Measurements from ENCODE around the gene MYH11.
"Not testable (repeated sequence)": the region's sequence is repeated elsewhere in the genome, so short reads cannot be mapped to it uniquely, and the experiment has no call there.

Gene MYH11

GRCh38 chr16:15729152-15729551 lies 127.7 kb downstream of the MYH11 start:
- peaks cover 30 to 76% of the 10 kb centered on the region in 2 donors for H3K36me3 ChIP-seq (ENCODE audit: control insufficient read depth in 1 of 2, insufficient read depth in 2 of 2, low read length in 2 of 2)

GRCh38 chr16:15727697-15728096 lies 129.1 kb downstream of the MYH11 start:
- H3K4me1 ChIP-seq (ENCODE audit: control insufficient read depth in 1 of 2, insufficient read depth in 2 of 2, low read length in 2 of 2); H3K27me3 ChIP-seq (ENCODE audit: low read depth, low read length); H3K9me3 ChIP-seq (ENCODE audit: control insufficient read depth in 1 of 2, low read length in 2 of 2); H3K27ac ChIP-seq (ENCODE audit: low read length); H3K4me3 ChIP-seq (ENCODE audit: low read depth in 1 of 2, low read length in 2 of 2): not testable (repeated sequence)
- peaks cover 29 to 71% of the 10 kb centered on the region in 2 donors for H3K36me3 ChIP-seq (ENCODE audit: control insufficient read depth in 1 of 2, insufficient read depth in 2 of 2, low read length in 2 of 2)

More at GRCh38 chr16:15729152-15729551, 127.7 kb downstream of the MYH11 start:
- H3K9me3 ChIP-seq (ENCODE audit: control insufficient read depth in 1 of 2, low read length in 2 of 2) = no peaks in the 10 kb centered on the region
- H3K4me1 ChIP-seq (ENCODE audit: control insufficient read depth in 1 of 2, insufficient read depth in 2 of 2, low read length in 2 of 2) = peaks cover 0 to 10% of the 10 kb centered on the region in 2 donors
- H3K4me3 ChIP-seq (ENCODE audit: low read depth in 1 of 2, low read length in 2 of 2) = no peak overlapping the region
- H3K27me3 ChIP-seq (ENCODE audit: low read depth, low read length) = no peaks in the 10 kb centered on the region
- no peak overlapping the region for H3K27ac ChIP-seq (ENCODE audit: low read length)

- Histone ChIP-seq H3K4me1 (ENCODE audit: control insufficient read depth in 1 of 2, insufficient read depth in 2 of 2, low read length in 2 of 2) (peaks cover 0 to 7% of the 10 kb centered on the region in 2 donors), H3K36me3 (ENCODE audit: control insufficient read depth in 1 of 2, insufficient read depth in 2 of 2, low read length in 2 of 2) (peaks cover 30 to 74% of the 10 kb centered on the region in 2 donors), H3K27me3 (ENCODE audit: low read depth, low read length) (no peaks in the 10 kb centered on the region), H3K27ac (ENCODE audit: low read length) (no peak overlapping the region), H3K9me3 (ENCODE audit: control insufficient read depth in 1 of 2, low read length in 2 of 2) (no peaks in the 10 kb centered on the region), H3K4me3 (ENCODE audit: low read depth in 1 of 2, low read length in 2 of 2) (no peak overlapping the region)
These were observed 130.1 kb downstream of the MYH11 start for GRCh38 chr16:15726715-15727114.

- Histone ChIP-seq H3K4me3 (ENCODE audit: low read depth in 1 of 2, low read length in 2 of 2) (no peak overlapping the region), H3K27ac (ENCODE audit: low read length) (no peak overlapping the region), H3K9me3 (ENCODE audit: control insufficient read depth in 1 of 2, low read length in 2 of 2) (no peaks in the 10 kb centered on the region), H3K27me3 (ENCODE audit: low read depth, low read length) (no peaks in the 10 kb centered on the region), H3K36me3 (ENCODE audit: control insufficient read depth in 1 of 2, insufficient read depth in 2 of 2, low read length in 2 of 2) (peaks cover 40 to 80% of the 10 kb centered on the region in 2 donors), H3K4me1 (ENCODE audit: control insufficient read depth in 1 of 2, insufficient read depth in 2 of 2, low read length in 2 of 2) (peaks cover 0 to 7% of the 10 kb centered on the region in 2 donors)
These were observed 131.1 kb downstream of the MYH11 start for GRCh38 chr16:15725641-15726240.

GRCh38 chr16:15723808-15724207 lies 133.0 kb downstream of the MYH11 start:
- Histone ChIP-seq H3K4me1 (ENCODE audit: control insufficient read depth in 1 of 2, insufficient read depth in 2 of 2, low read length in 2 of 2) (peaks cover 0 to 16% of the 10 kb centered on the region in 2 donors), H3K36me3 (ENCODE audit: control insufficient read depth in 1 of 2, insufficient read depth in 2 of 2, low read length in 2 of 2) (peaks cover 53 to 84% of the 10 kb centered on the region in 2 donors), H3K27ac (ENCODE audit: low read length) (no peak overlapping the region), H3K4me3 (ENCODE audit: low read depth in 1 of 2, low read length in 2 of 2) (no peak overlapping the region), H3K9me3 (ENCODE audit: control insufficient read depth in 1 of 2, low read length in 2 of 2) (no peaks in the 10 kb centered on the region), H3K27me3 (ENCODE audit: low read depth, low read length) (no peaks in the 10 kb centered on the region)

GRCh38 chr16:15721018-15721417 lies 135.8 kb downstream of the MYH11 start:
- Histone ChIP-seq H3K36me3 (ENCODE audit: control insufficient read depth in 1 of 2, insufficient read depth in 2 of 2, low read length in 2 of 2) (peaks cover 59 to 88% of the 10 kb centered on the region in 2 donors), H3K9me3 (ENCODE audit: control insufficient read depth in 1 of 2, low read length in 2 of 2) (no peaks in the 10 kb centered on the region), H3K4me1 (ENCODE audit: control insufficient read depth in 1 of 2, insufficient read depth in 2 of 2, low read length in 2 of 2) (peaks cover 0 to 13% of the 10 kb centered on the region in 2 donors), H3K4me3 (ENCODE audit: low read depth in 1 of 2, low read length in 2 of 2) (no peak overlapping the region), H3K27ac (ENCODE audit: low read length) (no peak overlapping the region), H3K27me3 (ENCODE audit: low read depth, low read length) (no peaks in the 10 kb centered on the region)

GRCh38 chr16:15716694-15717447 lies 140.0 kb downstream of the MYH11 start:
- Histone ChIP-seq H3K27ac (ENCODE audit: low read length) (no peak overlapping the region), H3K27me3 (ENCODE audit: low read depth, low read length) (no peaks in the 10 kb centered on the region), H3K9me3 (ENCODE audit: control insufficient read depth in 1 of 2, low read length in 2 of 2) (no peaks in the 10 kb centered on the region), H3K4me1 (ENCODE audit: control insufficient read depth in 1 of 2, insufficient read depth in 2 of 2, low read length in 2 of 2) (peaks cover 0 to 22% of the 10 kb centered on the region in 2 donors), H3K4me3 (ENCODE audit: low read depth in 1 of 2, low read length in 2 of 2) (no peak overlapping the region), H3K36me3 (ENCODE audit: control insufficient read depth in 1 of 2, insufficient read depth in 2 of 2, low read length in 2 of 2) (peaks cover 53 to 93% of the 10 kb centered on the region in 2 donors)

GRCh38 chr16:15715221-15715620 lies 141.6 kb downstream of the MYH11 start:
- peaks cover 0 to 22% of the 10 kb centered on the region in 2 donors for H3K4me1 ChIP-seq (ENCODE audit: control insufficient read depth in 1 of 2, insufficient read depth in 2 of 2, low read length in 2 of 2)
- H3K9me3 ChIP-seq (ENCODE audit: control insufficient read depth in 1 of 2, low read length in 2 of 2) = no peaks in the 10 kb centered on the region
- no peak overlapping the region for H3K27ac ChIP-seq (ENCODE audit: low read length)
- H3K36me3 ChIP-seq (ENCODE audit: control insufficient read depth in 1 of 2, insufficient read depth in 2 of 2, low read length in 2 of 2) = peaks cover 47 to 91% of the 10 kb centered on the region in 2 donors
- no peaks in the 10 kb centered on the region for H3K27me3 ChIP-seq (ENCODE audit: low read depth, low read length)
- H3K4me3 ChIP-seq (ENCODE audit: low read depth in 1 of 2, low read length in 2 of 2) = no peak overlapping the region

GRCh38 chr16:15714393-15715172 lies 142.2 kb downstream of the MYH11 start:
- peaks cover 45 to 90% of the 10 kb centered on the region in 2 donors for H3K36me3 ChIP-seq (ENCODE audit: control insufficient read depth in 1 of 2, insufficient read depth in 2 of 2, low read length in 2 of 2)
- no peaks in the 10 kb centered on the region for H3K27me3 ChIP-seq (ENCODE audit: low read depth, low read length)
- H3K4me1 ChIP-seq (ENCODE audit: control insufficient read depth in 1 of 2, insufficient read depth in 2 of 2, low read length in 2 of 2) = peaks cover 0 to 16% of the 10 kb centered on the region in 2 donors
- no peak overlapping the region for H3K27ac ChIP-seq (ENCODE audit: low read length)
- H3K4me3 ChIP-seq (ENCODE audit: low read depth in 1 of 2, low read length in 2 of 2) = no peak overlapping the region
- no peaks in the 10 kb centered on the region for H3K9me3 ChIP-seq (ENCODE audit: control insufficient read depth in 1 of 2, low read length in 2 of 2)

- no peak overlapping the region for H3K4me3 ChIP-seq (ENCODE audit: low read depth in 1 of 2, low read length in 2 of 2)
- H3K4me1 ChIP-seq (ENCODE audit: control insufficient read depth in 1 of 2, insufficient read depth in 2 of 2, low read length in 2 of 2) = peaks cover 0 to 18% of the 10 kb centered on the region in 2 donors
- no peaks in the 10 kb centered on the region for H3K27me3 ChIP-seq (ENCODE audit: low read depth, low read length)
- H3K9me3 ChIP-seq (ENCODE audit: control insufficient read depth in 1 of 2, low read length in 2 of 2) = no peaks in the 10 kb centered on the region
- H3K27ac ChIP-seq (ENCODE audit: low read length) = no peak overlapping the region
- H3K36me3 ChIP-seq (ENCODE audit: control insufficient read depth in 1 of 2, insufficient read depth in 2 of 2, low read length in 2 of 2) = peaks cover 30 to 75% of the 10 kb centered on the region in 2 donors
These were observed 147.8 kb downstream of the MYH11 start for GRCh38 chr16:15708997-15709396.

GRCh38 chr16:15708096-15708495 lies 148.7 kb downstream of the MYH11 start:
- peaks cover 0 to 10% of the 10 kb centered on the region in 2 donors for H3K4me1 ChIP-seq (ENCODE audit: control insufficient read depth in 1 of 2, insufficient read depth in 2 of 2, low read length in 2 of 2)
- H3K4me3 ChIP-seq (ENCODE audit: low read depth in 1 of 2, low read length in 2 of 2) = no peak overlapping the region
- H3K27me3 ChIP-seq (ENCODE audit: low read depth, low read length) = no peaks in the 10 kb centered on the region
- H3K9me3 ChIP-seq (ENCODE audit: control insufficient read depth in 1 of 2, low read length in 2 of 2) = no peaks in the 10 kb centered on the region
- no peak overlapping the region for H3K27ac ChIP-seq (ENCODE audit: low read length)
- peaks cover 25 to 74% of the 10 kb centered on the region in 2 donors for H3K36me3 ChIP-seq (ENCODE audit: control insufficient read depth in 1 of 2, insufficient read depth in 2 of 2, low read length in 2 of 2)

Data from muscle layer of duodenum (tissue), 2 donors.